Measurements from ENCODE around the gene CDC27. TPM values are rescaled to one million over a fixed set of nuclear protein-coding genes. Genes with fewer than 3 reads are reported as not detected.

CDC27 gene
- total and polyA plus RNA-seq, 2 of the 4 experiments (the other 2 are of a cell fraction), result 47.7 to 190 TPM

GRCh38 chr17:47214931-47215330 is 25.8 kb upstream of the CDC27 start:
- H2BK20ac ChIP-seq (ENCODE audit: low read depth, low read length), result no peak overlapping the region
- intact Hi-C loops (cut with micrococcal nuclease) (no loop called here), dilution Hi-C loops (cut with HindIII; ENCODE audit: low sequenced_read_pairs, unreplicated experiment) (no loop called here), in situ Hi-C loops (cut with MboI; ENCODE audit: low sequenced_read_pairs) (no loop called here)
- no peak overlapping the region for H4K91ac ChIP-seq (ENCODE audit: insufficient read depth, low read depth, low read length)
- WGBS, 2 experiments (ENCODE audit: extremely low coverage in 2 of 2, insufficient read length in 1 of 2), result no CpG with 5 or more reads among the region's 3 CpGs
- peaks cover 8% of the 10 kb centered on the region for H3K27me3 ChIP-seq (ENCODE audit: control insufficient read depth, insufficient read depth, low read length)
- no peaks in the 10 kb centered on the region for H3K79me1 ChIP-seq (ENCODE audit: low read depth in 1 of 2, low read length in 2 of 2)
- no peak overlapping the region for H3K18ac ChIP-seq (ENCODE audit: low read depth, low read length)
- H3K9me1 ChIP-seq (ENCODE audit: insufficient read depth, low read length), result no peaks in the 10 kb centered on the region
- no peak overlapping the region for H2AFZ ChIP-seq (replicated peaks; ENCODE audit: low read length, poor library complexity)
- no TSS peak for BruUV-seq (replicated peaks)
- H3K4me2 ChIP-seq (ENCODE audit: low read depth, low read length), result no peak overlapping the region
- no peaks in the 10 kb centered on the region; the same call in 1 of the 2 replicates for H3K4me1 ChIP-seq (ENCODE audit: control insufficient read depth, insufficient read depth, low read length)
- no peak overlapping the region for H3K56ac ChIP-seq (ENCODE audit: extremely low read depth, insufficient read depth, low read length)
- ChIA-PET CTCF (no interaction called here), POLR2A (ENCODE audit: unreplicated experiment) (no interaction called here)
- DNase-seq (no peak), ATAC-seq (ENCODE audit: low read depth) (no peak)
- no peaks in the 10 kb centered on the region for H4K20me1 ChIP-seq (ENCODE audit: insufficient read depth, low read length)
- no peak overlapping the region for H3K4ac ChIP-seq (ENCODE audit: low read depth, low read length)
- no peak overlapping the region for H4K8ac ChIP-seq (ENCODE audit: low read depth in 2 of 2, low read length in 2 of 2)
- H3K36me3 ChIP-seq (ENCODE audit: control insufficient read depth, insufficient read depth, low read length), result no peaks in the 10 kb centered on the region
- no peak overlapping the region for H2BK120ac ChIP-seq (ENCODE audit: low read depth, low read length)
- no peak overlapping the region for H3K14ac ChIP-seq (replicated peaks; ENCODE audit: low read depth, low read length)
- no peaks in the 10 kb centered on the region for H3K9me3 ChIP-seq (ENCODE audit: control insufficient read depth, insufficient read depth, low read length)
- no peak overlapping the region for H3K27ac ChIP-seq (ENCODE audit: insufficient read depth, low read length)
- H3K4me3 ChIP-seq (ENCODE audit: insufficient read depth, low read depth, low read length), result no peak overlapping the region
- no peak overlapping the region for H2BK5ac ChIP-seq (ENCODE audit: low read depth, low read length, poor library complexity, severe bottlenecking)
- no peak overlapping the region for H2AK9ac ChIP-seq (replicated peaks; ENCODE audit: low read depth, low read length, poor library complexity)
- H4K5ac ChIP-seq (ENCODE audit: low read depth, low read length), result no peak overlapping the region
- H3K23ac ChIP-seq (ENCODE audit: low read depth, low read length), result no peak overlapping the region
- no peak overlapping the region for H2BK15ac ChIP-seq (ENCODE audit: low read depth, low read length)
- H3K9ac ChIP-seq (ENCODE audit: low read depth, low read length), result no peak overlapping the region
- TF ChIP-seq BHLHE40 (IDR thresholded peaks at IDR 0.05; ENCODE audit: low read depth, low read length) (no peak), FOS (IDR thresholded peaks at IDR 0.05; ENCODE audit: low read depth, low read length) (no peak), USF2 (IDR thresholded peaks at IDR 0.05; ENCODE audit: low read depth, low read length) (no peak), SMC3 (IDR thresholded peaks at IDR 0.05; ENCODE audit: low read depth, low read length) (no peak)
- no peak overlapping the region for H2AK5ac ChIP-seq (ENCODE audit: low read depth, low read length)
